ENCODE results near the gene UBE2E2.

UBE2E2 gene

GRCh38 chr3:23620638-23621015 is 417.5 kb downstream of the UBE2E2 start:
- DNase-seq (ENCODE audit: low read depth in 3 of 3) = no peak

- no peak for DNase-seq (ENCODE audit: low read depth in 3 of 3)
Observed at GRCh38 chr3:23623844-23624243, 420.7 kb downstream of the UBE2E2 start.

GRCh38 chr3:23624305-23624704 is 421.2 kb downstream of the UBE2E2 start:
- no peak for DNase-seq (ENCODE audit: low read depth in 3 of 3)

GRCh38 chr3:23626442-23626841 is 423.3 kb downstream of the UBE2E2 start:
- DNase-seq (ENCODE audit: low read depth in 3 of 3) = no peak

GRCh38 chr3:23629181-23629894 is 426.2 kb downstream of the UBE2E2 start:
- DNase-seq (ENCODE audit: low read depth in 3 of 3) = no peak

- no peak for DNase-seq (ENCODE audit: low read depth in 3 of 3)
Observed at GRCh38 chr3:23633261-23633960, 430.3 kb downstream of the UBE2E2 start.

- DNase-seq (ENCODE audit: low read depth in 3 of 3) = no peak
Observed at GRCh38 chr3:23637339-23637738, 434.2 kb downstream of the UBE2E2 start.

GRCh38 chr3:23640471-23641146 is 437.5 kb downstream of the UBE2E2 start:
- no peak for DNase-seq (ENCODE audit: low read depth in 3 of 3)
